Subcutaneous abdominal adipose tissue (tissue), 5 donors: ENCODE data around the gene GPAT2.
"Not testable (repeated sequence)": the region's sequence is repeated elsewhere in the genome, so short reads cannot be mapped to it uniquely, and the experiment has no call there.

Experiments
- H3K27ac ChIP-seq: one replicate; pipeline ENCODE4 v1.7.0; 2013; ENCODE audit warnings: low read depth, mild to moderate bottlenecking, inconsistent platforms, low read length, moderate library complexity
- H3K27me3 ChIP-seq, 5 donors: one replicate each; pipeline ENCODE4 v1.7.0; 2013; ENCODE audit warnings: low read length in 5 of 5, inconsistent platforms in 1 of 5; ENCODE audit not compliant: control insufficient read depth in 5 of 5, insufficient read depth in 4 of 5
- H3K36me3 ChIP-seq, 5 donors: one replicate each; pipeline ENCODE4 v1.7.0; 2013; ENCODE audit warnings: low read length in 5 of 5; ENCODE audit not compliant: control insufficient read depth in 5 of 5, insufficient read depth in 5 of 5
- H3K4me1 ChIP-seq, 5 donors: one replicate each; pipeline ENCODE4 v1.7.0; 2013; ENCODE audit warnings: low read length in 5 of 5, mild to moderate bottlenecking in 3 of 5, moderate library complexity in 1 of 5; ENCODE audit not compliant: control insufficient read depth in 5 of 5, insufficient read depth in 5 of 5
- H3K4me3 ChIP-seq, 5 donors: one replicate each; pipeline ENCODE4 v1.7.0; 2013; ENCODE audit warnings: low read length in 5 of 5, low read depth in 1 of 5
- H3K9ac ChIP-seq, 5 donors: one replicate each; pipeline ENCODE4 v1.7.0; 2013; ENCODE audit warnings: low read length in 5 of 5, mild to moderate bottlenecking in 4 of 5, moderate library complexity in 3 of 5
- H3K9me3 ChIP-seq, 5 donors: one replicate each; pipeline ENCODE4 v1.7.0; 2013; ENCODE audit warnings: low read length in 5 of 5; ENCODE audit not compliant: control insufficient read depth in 5 of 5
- donor health status: healthy.
- donor health status: healthy.
- donor health status: healthy.
- donor health status: healthy.
- donor health status: healthy.

Gene GPAT2

GRCh38 chr2:96034792-96035191 lies at the start of gene GPAT2:
TSS of gene GPAT2 (minus strand) at chr2:96034916. CDS start at chr2:96032359, 2,557 bp downstream.
- not testable (repeated sequence) for H3K27me3 ChIP-seq, H3K9ac ChIP-seq, H3K4me3 ChIP-seq, H3K36me3 ChIP-seq, H3K4me1 ChIP-seq, H3K9me3 ChIP-seq, H3K27ac ChIP-seq

GRCh38 chr2:96083989-96084857 lies 49.5 kb upstream of the GPAT2 start:
- peaks cover 0 to 6% (median 0%) of the 10 kb centered on the region in 5 donors for H3K27me3 ChIP-seq
- H3K4me1 ChIP-seq, result peaks cover 6 to 36% (median 23%) of the 10 kb centered on the region in 5 donors
- no peak overlapping the region for H3K27ac ChIP-seq
- H3K4me3 ChIP-seq, result no peak overlapping the region
- H3K36me3 ChIP-seq, result no peaks in the 10 kb centered on the region
- H3K9me3 ChIP-seq, result no peaks in the 10 kb centered on the region
- H3K9ac ChIP-seq, result no peak overlapping the region

GRCh38 chr2:96083064-96083939 lies 48.6 kb upstream of the GPAT2 start:
- H3K27ac ChIP-seq, result no peak overlapping the region
- H3K4me1 ChIP-seq, result peaks cover 6 to 36% (median 23%) of the 10 kb centered on the region in 5 donors
- H3K9ac ChIP-seq, result no peak overlapping the region
- no peaks in the 10 kb centered on the region for H3K9me3 ChIP-seq
- H3K4me3 ChIP-seq, result no peak overlapping the region
- no peaks in the 10 kb centered on the region for H3K36me3 ChIP-seq
- peaks cover 0 to 4% (median 0%) of the 10 kb centered on the region in 5 donors for H3K27me3 ChIP-seq

- Histone ChIP-seq H3K9ac (no peak overlapping the region), H3K36me3 (no peaks in the 10 kb centered on the region), H3K9me3 (no peaks in the 10 kb centered on the region), H3K27ac (no peak overlapping the region), H3K27me3 (peaks cover 0 to 4% (median 0%) of the 10 kb centered on the region in 5 donors), H3K4me1 (peaks cover 6 to 36% (median 23%) of the 10 kb centered on the region in 5 donors), H3K4me3 (no peak overlapping the region)
Observed at GRCh38 chr2:96082211-96083063, 47.7 kb upstream of the GPAT2 start.

- H3K27ac ChIP-seq, result no peak overlapping the region
- H3K4me1 ChIP-seq, result peaks cover 6 to 36% (median 23%) of the 10 kb centered on the region in 5 donors
- no peaks in the 10 kb centered on the region for H3K36me3 ChIP-seq
- H3K9me3 ChIP-seq, result peaks cover 0 to 3% (median 0%) of the 10 kb centered on the region in 5 donors
- no peak overlapping the region for H3K4me3 ChIP-seq
- H3K27me3 ChIP-seq, result peaks cover 0 to 4% (median 0%) of the 10 kb centered on the region in 5 donors
- H3K9ac ChIP-seq, result no peak overlapping the region
Observed at GRCh38 chr2:96081042-96081441, 46.3 kb upstream of the GPAT2 start.

- Histone ChIP-seq H3K9me3 (peaks cover 0 to 8% (median 0%) of the 10 kb centered on the region in 5 donors), H3K36me3 (no peaks in the 10 kb centered on the region), H3K27ac (no peak overlapping the region), H3K4me3 (no peak overlapping the region), H3K9ac (no peak overlapping the region), H3K27me3 (peaks cover 0 to 4% (median 0%) of the 10 kb centered on the region in 5 donors), H3K4me1 (no peaks in the 10 kb centered on the region)
Observed at GRCh38 chr2:96075199-96075771, 40.6 kb upstream of the GPAT2 start.

- Histone ChIP-seq H3K4me1 (no peaks in the 10 kb centered on the region), H3K9ac (no peak overlapping the region), H3K27me3 (peaks cover 0 to 4% (median 0%) of the 10 kb centered on the region in 5 donors), H3K36me3 (no peaks in the 10 kb centered on the region), H3K4me3 (no peak overlapping the region), H3K9me3 (peaks cover 0 to 8% (median 0%) of the 10 kb centered on the region in 5 donors), H3K27ac (no peak overlapping the region)
Observed at GRCh38 chr2:96074156-96074555, 39.4 kb upstream of the GPAT2 start.

- no peak overlapping the region for H3K9ac ChIP-seq
- no peak overlapping the region for H3K4me3 ChIP-seq
- H3K27ac ChIP-seq, result no peak overlapping the region
- H3K4me1 ChIP-seq, result no peaks in the 10 kb centered on the region
- peaks cover 0 to 4% (median 0%) of the 10 kb centered on the region in 5 donors for H3K27me3 ChIP-seq
- H3K36me3 ChIP-seq, result no peaks in the 10 kb centered on the region
- peaks cover 0 to 8% (median 0%) of the 10 kb centered on the region in 5 donors for H3K9me3 ChIP-seq
Observed at GRCh38 chr2:96073170-96073775, 38.6 kb upstream of the GPAT2 start.

- no peaks in the 10 kb centered on the region for H3K36me3 ChIP-seq
- no peak overlapping the region for H3K27ac ChIP-seq
- H3K4me3 ChIP-seq, result no peak overlapping the region
- no peaks in the 10 kb centered on the region for H3K4me1 ChIP-seq
- H3K9me3 ChIP-seq, result peaks cover 0 to 8% (median 0%) of the 10 kb centered on the region in 5 donors
- peaks cover 0 to 4% (median 0%) of the 10 kb centered on the region in 5 donors for H3K27me3 ChIP-seq
- H3K9ac ChIP-seq, result no peak overlapping the region
Observed at GRCh38 chr2:96072746-96073145, 38.0 kb upstream of the GPAT2 start.
